Smooth muscle cell (in vitro differentiated cells): ENCODE results near the gene RNF121. TPM values are rescaled to one million over a fixed set of nuclear protein-coding genes. Genes with fewer than 3 reads are reported as not detected.

ENCODE experiments used
- DNase-seq: peaks from one replicate; lab custom pipeline; 2025; ENCODE audit not compliant: unreplicated experiment; lab: John Stamatoyannopoulos, UW
- H2AFZ ChIP-seq: fragments of 200-600 bp; sonication (generic); 2 replicates; pipeline ENCODE4 v1.6.0; 2016; ENCODE audit warnings: antibody characterized with exemption, low read depth, mild to moderate bottlenecking
- H3F3A ChIP-seq: fragments of 200-600 bp; sonication (generic); 2 replicates; pipeline ENCODE4 v1.6.0; 2017; ENCODE audit warnings: antibody characterized with exemption, low read depth
- H3K27ac ChIP-seq: fragments of 200-600 bp; sonication (generic); 2 replicates; pipeline ENCODE4 v1.5.1; 2016; ENCODE audit warnings: low read depth, mild to moderate bottlenecking
- H3K27me3 ChIP-seq: fragments of 200-600 bp; sonication (generic); 2 replicates; pipeline ENCODE4 v1.6.1; 2016; ENCODE audit warnings: low read depth, mild to moderate bottlenecking
- H3K36me3 ChIP-seq: fragments of 200-600 bp; sonication (generic); 2 replicates; pipeline ENCODE4 v1.5.1; 2016; ENCODE audit warnings: low read depth
- H3K4me1 ChIP-seq: fragments of 200-600 bp; sonication (generic); 2 replicates; pipeline ENCODE4 v1.5.1; 2016; ENCODE audit warnings: low read depth
- H3K4me2 ChIP-seq: fragments of 200-600 bp; sonication (generic); 2 replicates; pipeline ENCODE4 v1.6.0; 2016; ENCODE audit warnings: mild to moderate bottlenecking
- H3K4me3 ChIP-seq: fragments of 200-600 bp; sonication (generic); 2 replicates; pipeline ENCODE4 v1.5.1; 2016; ENCODE audit warnings: mild to moderate bottlenecking
- H3K79me2 ChIP-seq: fragments of 200-600 bp; sonication (generic); 2 replicates; pipeline ENCODE4 v1.6.0; 2016; ENCODE audit warnings: low read depth, mild to moderate bottlenecking
- H3K9ac ChIP-seq: fragments of 200-600 bp; sonication (generic); 2 replicates; pipeline ENCODE4 v1.6.0; 2016; ENCODE audit warnings: low read depth
- H3K9me3 ChIP-seq: fragments of 200-600 bp; sonication (generic); replicated peaks from 2 replicates; pipeline ENCODE4 v1.5.1; 2016; ENCODE audit warnings: low read depth
- H4K20me1 ChIP-seq: fragments of 200-600 bp; sonication (generic); 2 replicates; pipeline ENCODE4 v1.6.0; 2016; ENCODE audit warnings: low read depth
- CTCF ChIP-seq: fragments of 200-600 bp; sonication (generic); IDR thresholded peaks from 2 replicates; pipeline ENCODE4 v1.5.1; 2017; ENCODE audit warnings: borderline replicate concordance, mild to moderate bottlenecking, antibody characterized with exemption; ENCODE audit not compliant: insufficient read depth, poor library complexity, severe bottlenecking
- WGBS: methylation state at CpG from one replicate; pipeline ENCODE4 v1.1.7; 2016; ENCODE audit warnings: low lambda C conversion rate; 5-methylcytosine and 5-hydroxymethylcytosine counted together
- polyA plus RNA-seq: library from polyadenylated mRNA; unstranded; fragments of >200 nt; fragmentation: Nextera tagmentation; extraction: Ambion mirVana; gene quantifications from 2 replicates; pipeline ENCODE4 v1.2.1, GENCODE V29; 2016
- total RNA-seq: library from RNA; depleted of rRNA; stranded (reverse); fragments of >200 nt; gene quantifications from 2 replicates; pipeline ENCODE4 v1.2.3, GENCODE V29; 2014

The RNF121 gene
- total and polyA plus RNA-seq, 2 experiments from 2014 or later, result 34.4 to 49.5 TPM

GRCh38 chr11:72039031-72039855 is 110.4 kb downstream of the RNF121 start:
- DNase-seq, result no peak
- Histone ChIP-seq H3K27ac (peak overlapping the region; percentile 98), H3K9me3 (no peaks in the 10 kb centered on the region), H3K79me2 (peaks cover 79% of the 10 kb centered on the region), H2AFZ (no peak overlapping the region), H3K4me2 (peak overlapping the region; percentile 91), H4K20me1 (peaks cover 44% of the 10 kb centered on the region), H3K4me1 (peaks cover 41% of the 10 kb centered on the region), H3K27me3 (no peaks in the 10 kb centered on the region), H3K36me3 (no peaks in the 10 kb centered on the region), H3K9ac (peak overlapping the region; percentile 97), H3F3A (peaks cover 18% of the 10 kb centered on the region), H3K4me3 (peak overlapping the region; percentile 70)
- 59% methylated on average over 5 of the region's 5 CpGs for WGBS
- no peak for TF ChIP-seq CTCF

- H3K4me1 ChIP-seq, result peaks cover 41% of the 10 kb centered on the region
- H3K79me2 ChIP-seq, result peaks cover 77% of the 10 kb centered on the region
- H2AFZ ChIP-seq, result no peak overlapping the region
- H3K4me3 ChIP-seq, result peak overlapping the region; percentile 70
- H3K9ac ChIP-seq, result peak overlapping the region; percentile 97
- 55% methylated on average over 6 of the region's 6 CpGs for WGBS
- H3F3A ChIP-seq, result peaks cover 18% of the 10 kb centered on the region
- H3K27ac ChIP-seq, result peak overlapping the region; percentile 98
- TF ChIP-seq CTCF, result no peak
- DNase-seq, result no peak
- no peaks in the 10 kb centered on the region for H3K9me3 ChIP-seq
- no peaks in the 10 kb centered on the region for H3K36me3 ChIP-seq
- H4K20me1 ChIP-seq, result peaks cover 41% of the 10 kb centered on the region
- peak overlapping the region; percentile 91 for H3K4me2 ChIP-seq
- H3K27me3 ChIP-seq, result no peaks in the 10 kb centered on the region
Measured at GRCh38 chr11:72039856-72040401, 111.1 kb downstream of the RNF121 start.

- peak overlapping the region; percentile 98 for H3K27ac ChIP-seq
- H3K27me3 ChIP-seq, result no peaks in the 10 kb centered on the region
- H3K9me3 ChIP-seq, result no peaks in the 10 kb centered on the region
- under 1% methylated on average over 23 of the region's 23 CpGs for WGBS
- peak overlapping the region; percentile 70 for H3K4me3 ChIP-seq
- H2AFZ ChIP-seq, result peak overlapping the region; percentile 74
- H3K4me2 ChIP-seq, result peak overlapping the region; percentile 91
- no peak for TF ChIP-seq CTCF
- peaks cover 35% of the 10 kb centered on the region for H4K20me1 ChIP-seq
- H3K79me2 ChIP-seq, result peaks cover 75% of the 10 kb centered on the region
- peaks cover 41% of the 10 kb centered on the region for H3K4me1 ChIP-seq
- H3F3A ChIP-seq, result peaks cover 18% of the 10 kb centered on the region
- peak overlapping the region; percentile 97 for H3K9ac ChIP-seq
- H3K36me3 ChIP-seq, result no peaks in the 10 kb centered on the region
- DNase-seq, result peak; percentile 82
Measured at GRCh38 chr11:72040491-72041363, 111.9 kb downstream of the RNF121 start.
